HL-60 (cell line): ENCODE results near the gene POU2AF1.

Source experiments
- DNase-seq, 2 experiments: peaks; one replicate each; pipeline ENCODE4 v3.0.0-alpha.2; 2010 to 2020; ENCODE audit warnings: low read depth in 1 of 2, low spot score in 1 of 2
- H3K27ac ChIP-seq: fragments of 250-450 bp; sonication (Bioruptor Pico); replicated peaks from 2 replicates; pipeline ENCODE4 v1.5.1; 2020; ENCODE audit warnings: mild to moderate bottlenecking, moderate library complexity
- H3K27me3 ChIP-seq: fragments of 250-450 bp; sonication (Bioruptor Pico); 2 replicates; pipeline ENCODE4 v1.5.1; 2021; ENCODE audit warnings: mild to moderate bottlenecking, moderate library complexity; ENCODE audit not compliant: insufficient read depth, poor library complexity, severe bottlenecking
- H3K4me3 ChIP-seq: replicated peaks from 2 replicates; pipeline ENCODE4 v1.5.1; 2011; ENCODE audit warnings: mild to moderate bottlenecking, control low read depth, low read length; ENCODE audit not compliant: insufficient read depth
- GABPA ChIP-seq: IDR thresholded peaks from 2 replicates; pipeline ENCODE4 v1.6.1; 2012; ENCODE audit warnings: low read depth
- POLR2AphosphoS5 ChIP-seq: IDR thresholded peaks from 2 replicates; pipeline ENCODE4 v1.6.1; 2012; ENCODE audit warnings: low read depth
- SPI1 ChIP-seq: IDR thresholded peaks from 2 replicates; pipeline ENCODE4 v1.6.1; 2012; ENCODE audit warnings: low read depth, mild to moderate bottlenecking, borderline replicate concordance
- TF ChIP-seq, protein P1 (sequence below): IDR thresholded peaks from 2 replicates; pipeline ENCODE4 v1.6.1; 2012; ENCODE audit warnings: low read depth; ENCODE audit not compliant: insufficient replicate concordance
- TF ChIP-seq, protein P2 (sequence below): IDR thresholded peaks from one replicate; pipeline ENCODE4 v1.5.1; 2011; ENCODE audit warnings: low read length, control low read depth, inconsistent platforms; ENCODE audit not compliant: insufficient read depth

The POU2AF1 gene

DNA sequence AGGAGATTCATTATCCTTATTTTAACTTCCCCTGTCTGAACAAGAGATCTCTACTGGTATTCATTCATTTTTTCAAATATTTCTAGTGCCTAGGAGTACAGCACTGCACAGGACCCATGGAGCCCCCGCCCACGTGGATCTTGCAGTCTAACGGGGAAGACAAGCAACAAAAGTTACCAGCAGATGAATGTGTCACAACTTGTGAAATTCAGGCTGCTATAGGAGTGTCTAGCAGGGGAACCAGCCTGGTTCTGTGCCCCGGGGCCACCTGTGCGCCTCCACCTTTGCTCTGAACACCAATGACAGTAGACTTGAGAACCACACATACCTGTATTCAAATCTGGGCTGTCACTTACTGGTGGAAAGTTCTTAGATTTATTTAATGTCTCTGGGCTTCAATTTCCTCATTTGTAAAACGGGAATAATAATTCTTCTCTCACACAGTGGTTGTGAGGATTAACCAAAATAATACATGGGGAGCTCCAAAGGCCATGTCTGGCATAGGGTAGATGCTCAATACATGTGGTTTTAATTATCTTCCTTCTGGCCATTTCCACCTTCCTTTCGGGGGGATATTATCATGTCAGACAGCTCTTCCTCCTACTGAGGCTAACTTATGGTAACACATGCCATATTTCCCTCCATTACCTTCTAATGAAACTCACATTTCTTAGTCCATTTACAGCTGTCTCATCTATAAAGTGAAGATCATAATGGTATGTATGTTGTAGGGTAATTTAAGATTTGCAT is 17.8 kb downstream of the POU2AF1 start:
- Histone ChIP-seq H3K27ac (no peak overlapping the region), H3K27me3 (no peaks in the 10 kb centered on the region), H3K4me3 (no peak overlapping the region)
- no peak for DNase-seq
- no peak for TF ChIP-seq SPI1
- TF ChIP-seq, protein P1, sequence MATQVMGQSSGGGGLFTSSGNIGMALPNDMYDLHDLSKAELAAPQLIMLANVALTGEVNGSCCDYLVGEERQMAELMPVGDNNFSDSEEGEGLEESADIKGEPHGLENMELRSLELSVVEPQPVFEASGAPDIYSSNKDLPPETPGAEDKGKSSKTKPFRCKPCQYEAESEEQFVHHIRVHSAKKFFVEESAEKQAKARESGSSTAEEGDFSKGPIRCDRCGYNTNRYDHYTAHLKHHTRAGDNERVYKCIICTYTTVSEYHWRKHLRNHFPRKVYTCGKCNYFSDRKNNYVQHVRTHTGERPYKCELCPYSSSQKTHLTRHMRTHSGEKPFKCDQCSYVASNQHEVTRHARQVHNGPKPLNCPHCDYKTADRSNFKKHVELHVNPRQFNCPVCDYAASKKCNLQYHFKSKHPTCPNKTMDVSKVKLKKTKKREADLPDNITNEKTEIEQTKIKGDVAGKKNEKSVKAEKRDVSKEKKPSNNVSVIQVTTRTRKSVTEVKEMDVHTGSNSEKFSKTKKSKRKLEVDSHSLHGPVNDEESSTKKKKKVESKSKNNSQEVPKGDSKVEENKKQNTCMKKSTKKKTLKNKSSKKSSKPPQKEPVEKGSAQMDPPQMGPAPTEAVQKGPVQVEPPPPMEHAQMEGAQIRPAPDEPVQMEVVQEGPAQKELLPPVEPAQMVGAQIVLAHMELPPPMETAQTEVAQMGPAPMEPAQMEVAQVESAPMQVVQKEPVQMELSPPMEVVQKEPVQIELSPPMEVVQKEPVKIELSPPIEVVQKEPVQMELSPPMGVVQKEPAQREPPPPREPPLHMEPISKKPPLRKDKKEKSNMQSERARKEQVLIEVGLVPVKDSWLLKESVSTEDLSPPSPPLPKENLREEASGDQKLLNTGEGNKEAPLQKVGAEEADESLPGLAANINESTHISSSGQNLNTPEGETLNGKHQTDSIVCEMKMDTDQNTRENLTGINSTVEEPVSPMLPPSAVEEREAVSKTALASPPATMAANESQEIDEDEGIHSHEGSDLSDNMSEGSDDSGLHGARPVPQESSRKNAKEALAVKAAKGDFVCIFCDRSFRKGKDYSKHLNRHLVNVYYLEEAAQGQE: no peak
- TF ChIP-seq GABPA: no peak

DNA sequence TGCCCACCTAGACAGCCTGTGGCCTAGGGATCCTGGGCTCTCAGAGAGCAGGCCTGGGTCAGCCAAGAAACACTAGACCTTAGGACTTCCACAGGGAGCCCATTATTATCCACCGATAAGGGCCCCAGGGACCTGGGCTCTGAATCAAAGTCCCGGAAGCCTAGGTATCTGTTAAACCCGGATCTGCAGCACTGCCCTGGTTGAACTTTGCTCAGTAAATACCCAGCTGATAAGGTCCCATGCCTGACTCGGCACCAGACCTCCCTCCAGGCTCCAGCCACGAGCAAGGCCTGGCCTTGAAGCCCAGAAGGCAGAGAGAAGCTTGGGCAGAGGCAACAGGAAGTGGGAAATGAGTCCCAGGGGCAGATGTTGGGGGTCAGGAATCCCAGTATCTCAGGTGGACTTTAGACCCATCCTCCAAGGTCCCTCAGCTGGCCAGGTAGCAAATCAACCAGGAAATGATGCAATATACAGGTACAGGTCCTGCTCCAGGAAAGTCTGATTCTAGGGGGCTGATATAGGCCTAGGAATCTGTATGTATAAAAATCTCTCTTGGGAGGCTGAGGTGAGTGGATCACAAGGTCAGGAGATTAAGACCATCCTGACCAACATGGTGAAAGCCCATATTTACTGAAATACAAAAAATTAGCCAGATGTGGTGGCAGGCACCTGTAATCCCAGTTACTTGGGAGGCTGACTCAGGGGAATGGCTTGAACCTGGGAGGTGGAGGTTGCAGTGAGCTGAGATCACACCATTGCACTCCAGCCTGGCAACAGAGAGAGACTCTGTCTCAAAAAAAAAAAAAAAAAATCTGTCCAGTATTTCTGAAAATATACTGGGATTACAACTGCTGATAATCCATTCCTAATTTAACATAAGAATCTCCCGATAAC is 18.7 kb downstream of the POU2AF1 start:
- TF ChIP-seq, protein P1: no peak
- TF ChIP-seq GABPA: no peak
- H3K4me3 ChIP-seq: no peak overlapping the region
- no peaks in the 10 kb centered on the region for H3K27me3 ChIP-seq
- DNase-seq: no peak
- H3K27ac ChIP-seq: no peak overlapping the region

DNA sequence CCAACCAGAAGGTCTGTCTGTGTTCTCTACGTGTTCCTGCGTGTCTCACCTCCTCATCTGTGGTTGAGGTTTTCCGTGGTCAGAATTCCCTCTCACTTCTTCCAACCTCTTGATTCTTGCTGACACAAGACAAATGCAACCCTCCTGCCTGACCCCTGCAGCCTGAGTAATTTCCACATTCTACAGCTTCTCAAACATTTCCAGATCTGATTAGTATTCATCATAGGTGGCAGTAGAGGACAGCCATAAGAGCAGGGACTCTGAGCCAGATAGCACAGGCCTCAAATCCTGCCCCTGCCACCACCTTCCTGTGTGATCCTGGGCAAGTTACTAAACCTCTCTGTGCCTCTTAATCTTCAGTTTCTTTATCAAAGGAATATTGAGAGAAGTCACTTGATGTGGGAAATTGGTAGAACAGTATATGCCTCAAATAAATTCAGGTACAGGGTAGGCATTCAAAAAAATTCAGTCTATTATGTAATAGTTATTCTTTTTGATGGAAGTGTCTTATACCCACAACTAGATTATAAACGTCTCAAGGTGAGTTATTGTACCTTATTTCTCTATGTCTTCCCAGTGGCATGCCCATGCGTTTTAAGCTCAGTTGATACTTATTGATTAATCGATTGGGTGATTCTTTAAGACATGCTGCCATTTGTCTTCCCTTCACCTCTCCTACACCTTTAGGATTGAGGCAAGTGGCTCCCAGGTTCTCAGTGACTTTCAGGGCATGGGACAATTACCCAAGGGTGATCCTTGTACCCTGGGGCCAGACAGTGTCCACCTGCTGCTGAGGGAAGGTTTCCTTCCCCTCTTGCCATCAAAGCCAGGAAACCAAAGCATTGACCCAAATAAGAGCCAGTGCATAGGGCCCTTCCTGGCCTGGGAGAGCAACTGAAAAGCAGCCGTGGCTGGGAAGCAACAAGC is 19.6 kb downstream of the POU2AF1 start:
- TF ChIP-seq GABPA (no peak), SPI1 (no peak), POLR2AphosphoS5 (no peak)
- TF ChIP-seq, protein P1: no peak
- TF ChIP-seq, protein P2, sequence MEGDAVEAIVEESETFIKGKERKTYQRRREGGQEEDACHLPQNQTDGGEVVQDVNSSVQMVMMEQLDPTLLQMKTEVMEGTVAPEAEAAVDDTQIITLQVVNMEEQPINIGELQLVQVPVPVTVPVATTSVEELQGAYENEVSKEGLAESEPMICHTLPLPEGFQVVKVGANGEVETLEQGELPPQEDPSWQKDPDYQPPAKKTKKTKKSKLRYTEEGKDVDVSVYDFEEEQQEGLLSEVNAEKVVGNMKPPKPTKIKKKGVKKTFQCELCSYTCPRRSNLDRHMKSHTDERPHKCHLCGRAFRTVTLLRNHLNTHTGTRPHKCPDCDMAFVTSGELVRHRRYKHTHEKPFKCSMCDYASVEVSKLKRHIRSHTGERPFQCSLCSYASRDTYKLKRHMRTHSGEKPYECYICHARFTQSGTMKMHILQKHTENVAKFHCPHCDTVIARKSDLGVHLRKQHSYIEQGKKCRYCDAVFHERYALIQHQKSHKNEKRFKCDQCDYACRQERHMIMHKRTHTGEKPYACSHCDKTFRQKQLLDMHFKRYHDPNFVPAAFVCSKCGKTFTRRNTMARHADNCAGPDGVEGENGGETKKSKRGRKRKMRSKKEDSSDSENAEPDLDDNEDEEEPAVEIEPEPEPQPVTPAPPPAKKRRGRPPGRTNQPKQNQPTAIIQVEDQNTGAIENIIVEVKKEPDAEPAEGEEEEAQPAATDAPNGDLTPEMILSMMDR: no peak
- no peak for DNase-seq
- H3K27ac ChIP-seq: no peak overlapping the region
- no peaks in the 10 kb centered on the region for H3K27me3 ChIP-seq
- H3K4me3 ChIP-seq: no peak overlapping the region
